Measurements from ENCODE around the gene DNASE1L1. TPM values are rescaled to one million over a fixed set of nuclear protein-coding genes. Genes with fewer than 3 reads are reported as not detected.

DNASE1L1 gene
- total RNA-seq, 4 donors from 2014 or later = 33.4 to 47.3 (median 38.8) TPM

DNA sequence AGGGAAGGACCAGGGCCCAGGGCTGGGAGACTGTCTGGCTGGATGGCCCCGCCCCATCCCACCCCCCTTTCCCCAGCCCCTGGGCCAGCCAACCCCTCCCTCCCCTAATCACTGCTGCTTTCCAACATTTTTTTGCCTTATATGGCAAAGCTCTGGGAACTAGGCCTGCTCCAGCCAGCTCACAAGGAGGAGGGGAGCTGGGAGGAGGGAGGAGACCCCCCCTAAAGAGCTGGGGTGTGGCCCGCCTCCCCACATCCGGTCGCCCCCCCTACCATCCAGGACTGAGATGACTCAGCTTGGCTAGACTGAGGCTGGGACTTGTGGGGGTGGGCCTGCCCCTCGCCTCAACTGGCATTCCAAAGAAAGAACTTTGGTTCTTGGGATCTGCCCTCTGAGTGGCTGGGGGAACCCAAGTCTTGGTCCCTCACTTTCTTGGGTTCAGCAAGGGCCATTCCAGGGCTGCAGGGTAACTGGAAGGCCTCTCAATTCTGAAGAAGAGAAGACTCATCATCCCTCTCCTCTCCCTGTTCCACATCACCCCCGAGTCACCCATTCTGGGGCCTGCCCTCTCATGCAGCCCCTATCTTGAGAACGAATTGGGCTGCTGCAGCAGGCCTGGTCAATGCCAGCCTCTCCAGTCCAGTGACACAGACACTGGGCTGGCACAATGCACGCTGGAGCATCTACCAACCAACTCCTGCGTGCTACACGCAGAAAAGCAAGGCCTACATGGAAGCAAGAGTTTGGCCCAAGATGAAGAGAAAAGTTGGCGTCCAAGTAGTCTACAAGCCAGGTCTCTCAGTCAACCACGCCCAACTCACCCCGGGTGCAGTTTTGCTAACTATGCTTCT is 39.4 kb downstream of the DNASE1L1 start:
- peak; percentile 37 for DNase-seq (ENCODE audit: low spot score)
- TF ChIP-seq, protein P1, sequence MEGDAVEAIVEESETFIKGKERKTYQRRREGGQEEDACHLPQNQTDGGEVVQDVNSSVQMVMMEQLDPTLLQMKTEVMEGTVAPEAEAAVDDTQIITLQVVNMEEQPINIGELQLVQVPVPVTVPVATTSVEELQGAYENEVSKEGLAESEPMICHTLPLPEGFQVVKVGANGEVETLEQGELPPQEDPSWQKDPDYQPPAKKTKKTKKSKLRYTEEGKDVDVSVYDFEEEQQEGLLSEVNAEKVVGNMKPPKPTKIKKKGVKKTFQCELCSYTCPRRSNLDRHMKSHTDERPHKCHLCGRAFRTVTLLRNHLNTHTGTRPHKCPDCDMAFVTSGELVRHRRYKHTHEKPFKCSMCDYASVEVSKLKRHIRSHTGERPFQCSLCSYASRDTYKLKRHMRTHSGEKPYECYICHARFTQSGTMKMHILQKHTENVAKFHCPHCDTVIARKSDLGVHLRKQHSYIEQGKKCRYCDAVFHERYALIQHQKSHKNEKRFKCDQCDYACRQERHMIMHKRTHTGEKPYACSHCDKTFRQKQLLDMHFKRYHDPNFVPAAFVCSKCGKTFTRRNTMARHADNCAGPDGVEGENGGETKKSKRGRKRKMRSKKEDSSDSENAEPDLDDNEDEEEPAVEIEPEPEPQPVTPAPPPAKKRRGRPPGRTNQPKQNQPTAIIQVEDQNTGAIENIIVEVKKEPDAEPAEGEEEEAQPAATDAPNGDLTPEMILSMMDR (IDR thresholded peaks at IDR 0.05) = no peak
- ATAC-seq (ENCODE audit: low FRiP score) = peak; percentile 57

DNA sequence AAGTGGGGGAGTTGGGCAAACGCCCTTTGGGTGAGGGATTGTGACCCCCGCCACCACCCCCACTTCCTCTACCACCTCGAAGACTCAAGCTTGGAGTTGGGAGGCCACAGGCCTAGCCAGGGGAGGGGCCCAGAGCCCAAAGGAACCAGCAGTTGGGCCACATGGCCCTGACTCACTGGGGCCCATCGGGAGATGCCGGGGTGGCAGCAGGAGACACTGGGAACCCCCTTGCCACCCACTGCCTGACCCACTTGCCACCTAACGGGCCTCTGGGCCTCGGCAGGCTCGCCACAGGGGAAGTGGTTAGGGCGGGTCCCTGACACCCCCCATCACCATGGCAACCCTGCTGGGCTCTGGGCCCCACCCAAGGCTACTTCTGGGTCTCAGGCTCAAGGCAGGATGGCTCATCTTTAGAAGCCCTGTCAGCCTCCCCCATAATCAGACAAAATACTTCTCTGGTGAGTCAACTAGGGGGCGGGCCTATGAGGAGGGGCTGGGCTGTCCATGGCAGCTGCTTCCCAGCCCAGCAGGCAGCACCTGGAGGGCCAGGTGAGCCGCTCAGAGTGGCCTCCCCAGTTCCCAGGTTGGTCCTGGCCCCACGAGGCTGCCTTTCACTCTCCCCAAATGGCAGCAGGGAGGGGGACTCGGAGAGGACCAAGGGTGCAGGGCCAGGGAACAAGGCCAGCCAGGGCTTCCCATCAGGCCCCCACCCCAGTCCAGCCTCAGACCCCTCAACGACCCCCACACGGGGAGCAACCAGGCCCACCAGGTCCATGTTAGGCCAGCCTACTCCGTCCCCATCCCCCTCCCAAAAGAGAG is 40.2 kb downstream of the DNASE1L1 start:
- DNase-seq (ENCODE audit: low spot score) (peak; percentile 69), ATAC-seq (ENCODE audit: low FRiP score) (peak; percentile 65)
- TF ChIP-seq, protein P1 (IDR thresholded peaks at IDR 0.05) = no peak

DNA sequence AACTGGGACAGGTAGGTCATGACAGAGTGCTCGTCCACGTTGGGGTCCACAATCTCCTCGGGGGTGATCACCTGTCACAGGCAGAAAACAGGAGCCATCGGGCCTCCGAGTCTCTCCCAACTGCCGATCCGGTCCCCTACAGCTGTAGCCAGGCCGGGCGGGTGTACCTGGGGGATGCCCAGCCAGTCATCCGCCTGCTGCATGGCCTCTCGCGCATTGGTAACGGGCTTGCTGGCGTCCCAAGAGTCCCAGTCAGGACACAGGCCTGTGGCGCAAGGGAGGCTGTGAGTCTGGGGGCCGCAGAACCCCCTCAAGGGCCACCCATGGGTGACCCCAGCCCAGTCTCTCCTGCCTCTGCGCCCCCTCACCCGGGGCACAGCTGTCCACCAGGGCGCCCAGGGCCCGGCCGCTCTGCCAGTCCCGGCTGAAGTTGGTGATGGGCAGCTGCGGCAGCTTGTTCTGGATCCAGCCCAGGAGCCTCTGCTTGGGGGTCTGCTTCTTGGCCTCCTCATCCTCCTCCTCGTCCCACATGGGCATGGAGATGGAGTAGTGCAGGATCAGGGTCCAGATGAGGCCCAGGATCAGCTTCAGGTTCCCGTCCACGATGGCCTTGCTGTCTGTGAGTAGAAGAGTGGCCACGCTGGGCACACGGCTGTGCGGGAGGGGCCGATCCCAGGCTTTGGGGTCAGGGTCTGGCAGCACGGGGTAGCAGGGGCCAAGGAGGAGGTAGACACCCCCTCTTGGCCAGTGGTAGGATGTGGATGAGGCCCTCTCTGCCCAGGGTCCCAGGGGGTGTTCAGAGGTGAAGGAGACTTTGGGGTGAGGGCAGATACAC is 41.4 kb downstream of the DNASE1L1 start:
- TF ChIP-seq, protein P1 (IDR thresholded peaks at IDR 0.05) = no peak
- DNase-seq (ENCODE audit: low spot score) (no peak), ATAC-seq (ENCODE audit: low FRiP score) (no peak)

DNA sequence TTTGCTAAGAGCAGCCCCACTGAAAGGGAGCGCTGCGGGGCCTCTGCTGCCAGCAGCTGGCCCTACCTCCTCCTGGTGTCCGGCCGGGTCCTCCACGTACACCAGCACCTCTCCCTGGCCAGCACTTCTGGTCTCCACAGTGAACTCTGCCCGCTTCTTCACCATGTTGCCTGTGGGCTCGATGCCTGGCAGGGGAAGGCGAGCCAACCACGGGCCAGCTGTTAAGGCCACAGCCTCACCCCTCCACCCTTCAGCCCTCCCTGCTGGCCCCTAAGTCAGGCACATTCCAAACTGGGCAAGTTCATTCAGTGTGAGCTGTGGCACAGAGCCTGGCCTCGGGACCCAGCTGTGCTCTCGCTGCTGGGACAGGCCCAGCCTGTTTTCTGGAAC is 42.4 kb downstream of the DNASE1L1 start:
- TF ChIP-seq, protein P1 (IDR thresholded peaks at IDR 0.05) = no peak
- ATAC-seq (ENCODE audit: low FRiP score) = no peak
- DNase-seq (ENCODE audit: low spot score) = no peak

DNA sequence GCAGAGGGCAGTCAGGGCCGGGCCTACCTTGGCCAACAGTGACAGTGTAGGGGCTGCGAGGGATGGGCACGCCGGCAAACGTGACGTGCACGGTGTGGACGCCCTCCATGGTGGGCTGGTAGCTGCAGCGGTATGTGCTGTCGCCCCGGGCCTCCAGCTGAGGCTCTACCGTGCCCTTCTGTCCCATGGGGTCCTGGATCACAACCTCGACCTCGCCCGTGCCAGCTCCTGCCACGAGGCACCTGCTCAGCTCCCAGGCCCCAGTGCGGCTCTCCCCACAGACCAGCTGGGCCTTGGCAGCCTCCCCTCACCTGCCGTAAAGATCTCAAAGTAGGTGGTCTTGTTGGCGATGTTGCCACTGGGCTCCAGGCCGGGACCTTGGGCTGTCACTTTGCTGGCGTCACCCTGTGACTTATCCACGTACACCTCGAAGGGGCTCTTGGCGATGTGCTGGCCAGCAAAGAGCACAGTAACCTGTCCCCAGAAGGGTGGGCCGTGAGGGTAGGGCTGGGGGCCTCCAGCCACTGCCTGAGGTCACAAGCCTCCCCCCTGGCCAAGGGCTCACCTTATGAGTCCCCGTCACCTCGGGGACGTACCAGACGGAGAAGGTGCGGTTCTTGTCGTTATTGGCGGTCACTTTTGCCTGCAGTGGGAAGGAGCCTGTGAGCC is 42.9 kb downstream of the DNASE1L1 start:
- TF ChIP-seq, protein P1 (IDR thresholded peaks at IDR 0.05) = no peak
- no peak for DNase-seq (ENCODE audit: low spot score)
- no peak for ATAC-seq (ENCODE audit: low FRiP score)

DNA sequence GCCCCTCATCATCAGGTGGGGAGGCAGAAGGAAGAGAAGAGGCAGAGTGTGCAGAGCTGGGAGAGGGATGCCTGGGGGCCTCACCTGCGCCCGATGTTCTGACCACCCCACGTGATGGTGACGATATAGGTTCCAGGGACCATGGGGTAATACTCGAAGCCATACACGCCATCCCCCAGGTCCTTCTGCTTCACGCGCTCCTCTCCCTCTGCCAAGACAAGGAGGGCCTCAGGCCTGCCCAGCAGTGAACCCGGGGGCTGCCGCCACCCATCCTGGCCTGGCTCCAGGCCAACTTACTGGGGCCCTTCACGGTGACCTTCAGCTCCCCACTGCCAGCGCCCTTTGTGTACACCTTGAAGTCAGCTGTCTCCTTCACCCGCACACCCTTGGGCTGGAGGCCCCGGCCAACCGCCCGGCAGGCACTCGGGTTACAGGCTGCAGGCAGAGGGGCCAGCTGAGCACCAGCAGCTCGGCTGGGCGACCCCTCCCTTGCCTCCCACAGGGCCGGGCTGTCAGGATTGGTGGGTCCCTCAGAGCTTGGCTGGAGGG is 43.9 kb downstream of the DNASE1L1 start:
- ATAC-seq (ENCODE audit: low FRiP score) (no peak), DNase-seq (ENCODE audit: low spot score) (no peak)
- TF ChIP-seq, protein P1 (IDR thresholded peaks at IDR 0.05) = no peak
